H1 (cell line): Measurements from ENCODE around the gene NDUFA13. TPM values are rescaled to one million over a fixed set of nuclear protein-coding genes. Genes with fewer than 3 reads are reported as not detected.
A peak's percentile ranks its signal among the peaks of the same experiment; 100 is the strongest.

Source experiments
- CTCF ChIA-PET: fragments of 300-600 bp; sonication (Branson Sonifier 250); formaldehyde crosslinking; loops from one replicate; lab custom pipeline; 2021; ENCODE audit not compliant: partially characterized antibody; lab: Charles Lee
- POLR2A ChIA-PET: fragments of 300-600 bp; sonication (Branson Sonifier 250); formaldehyde crosslinking; loops from one replicate; lab custom pipeline; 2021; ENCODE audit warnings: inconsistent platforms; ENCODE audit not compliant: partially characterized antibody; lab: Charles Lee
- DNase-seq, 2 experiments: peaks; one replicate each; pipeline versions ENCODE4 v3.0.0 to v3.0.0-alpha.2; 2010 to 2022; ENCODE audit warnings: low spot score in 2 of 2, low read depth in 1 of 2, mixed read lengths in 1 of 2
- FAIRE-seq: peaks from 2 replicates; lab custom pipeline; 2011; peaks lifted over from hg19 to GRCh38; lab: Jason Lieb, UNC
- H2AFZ ChIP-seq: 2 replicates; pipeline ENCODE4 v1.8.1; 2012; ENCODE audit warnings: low read length, inconsistent platforms
- H2AK5ac ChIP-seq: 2 replicates; pipeline ENCODE4 v1.6.1; 2013; ENCODE audit warnings: low read depth, low read length
- H2BK120ac ChIP-seq: replicated peaks from 2 replicates; pipeline ENCODE3; 2013; ENCODE audit warnings: low read depth, low read length, inconsistent platforms
- H2BK12ac ChIP-seq: 2 replicates; pipeline ENCODE4 v1.6.1; 2013; ENCODE audit warnings: low read depth, low read length
- H2BK15ac ChIP-seq: 2 replicates; pipeline ENCODE4 v1.6.1; 2013; ENCODE audit warnings: low read length
- H2BK20ac ChIP-seq: 2 replicates; pipeline ENCODE4 v1.6.1; 2013; ENCODE audit warnings: low read length
- H2BK5ac ChIP-seq: 2 replicates; pipeline ENCODE4 v1.6.1; 2013; ENCODE audit warnings: low read depth, low read length
- H3K14ac ChIP-seq: 2 replicates; pipeline ENCODE4 v1.6.1; 2013; ENCODE audit warnings: inconsistent platforms; ENCODE audit not compliant: insufficient read length
- H3K18ac ChIP-seq: 2 replicates; pipeline ENCODE4 v1.6.1; 2013; ENCODE audit warnings: low read length; ENCODE audit errors: extremely low read depth
- H3K23ac ChIP-seq: 2 replicates; pipeline ENCODE4 v1.6.1; 2013; ENCODE audit warnings: inconsistent platforms; ENCODE audit not compliant: insufficient read length
- H3K23me2 ChIP-seq: 2 replicates; pipeline ENCODE4 v1.6.1; 2013; ENCODE audit warnings: low read depth, low read length
- H3K27ac ChIP-seq: 2 replicates; pipeline ENCODE4 v1.6.1; 2011; ENCODE audit warnings: low read depth, low read length, inconsistent platforms
- H3K27me3 ChIP-seq, 4 experiments: replicated peaks in 1 of 4; 1 replicate in 1 of 4; 2 replicates in 3 of 4; pipeline versions ENCODE4 v1.6.1 to v1.8.1; 2011 to 2013; ENCODE audit warnings: low read length in 3 of 4, mild to moderate bottlenecking in 3 of 4, inconsistent platforms in 2 of 4, mixed read lengths in 2 of 4, moderate library complexity in 1 of 4; ENCODE audit not compliant: control insufficient read depth in 3 of 4, insufficient read depth in 3 of 4; ENCODE audit errors: extremely low read depth in 1 of 4
- H3K36me3 ChIP-seq, 4 experiments: 2 replicates each; pipeline versions ENCODE4 v1.6.1 to v1.8.1; 2011 to 2013; ENCODE audit warnings: mild to moderate bottlenecking in 4 of 4, low read length in 3 of 4, moderate library complexity in 2 of 4, control low read depth in 1 of 4, inconsistent platforms in 1 of 4; ENCODE audit not compliant: insufficient read depth in 4 of 4, control insufficient read depth in 2 of 4
- H3K4ac ChIP-seq: replicated peaks from 2 replicates; pipeline ENCODE3; 2013; ENCODE audit warnings: low read length, low read depth, mixed read lengths, inconsistent platforms; ENCODE audit not compliant: insufficient read length
- H3K4me1 ChIP-seq, 4 experiments: replicated peaks in 1 of 4; 1 replicate in 1 of 4; 2 replicates in 3 of 4; pipeline versions ENCODE4 v1.6.1 to v1.8.1; 2011 to 2013; ENCODE audit warnings: low read length in 3 of 4, inconsistent platforms in 2 of 4, mixed read lengths in 1 of 4; ENCODE audit not compliant: insufficient read depth in 4 of 4, control insufficient read depth in 3 of 4
- H3K4me2 ChIP-seq, 2 experiments: 2 replicates each; pipeline versions ENCODE4 v1.6.1 to v1.8.1; 2011 to 2013; ENCODE audit warnings: low read depth in 2 of 2, low read length in 2 of 2, control low read depth in 1 of 2, inconsistent platforms in 1 of 2, mild to moderate bottlenecking in 1 of 2; ENCODE audit not compliant: insufficient read depth in 1 of 2
- H3K4me3 ChIP-seq, 4 experiments: fragments of 200-600, 300-600 bp in 1 of 4; sonication (generic), shearing (Covaris generic), sonication (Bioruptor Twin) in 1 of 4; 2 replicates each; pipeline versions ENCODE4 v1.5.1 to v1.8.1; 2011 to 2016; ENCODE audit warnings: low read length in 4 of 4, low read depth in 3 of 4, control low read depth in 2 of 4, inconsistent platforms in 2 of 4, mild to moderate bottlenecking in 2 of 4, mixed read lengths in 1 of 4, moderate library complexity in 1 of 4; ENCODE audit not compliant: insufficient read depth in 2 of 4; ENCODE audit errors: extremely low read depth in 1 of 4
- H3K56ac ChIP-seq: replicated peaks from 2 replicates; pipeline ENCODE3; 2013; ENCODE audit warnings: low read depth, mild to moderate bottlenecking, mixed read lengths, low read length, inconsistent platforms; ENCODE audit not compliant: insufficient read length
- H3K79me1 ChIP-seq: 2 replicates; pipeline ENCODE4 v1.6.1; 2013; ENCODE audit warnings: low read depth, low read length, control low read depth
- H3K79me2 ChIP-seq, 2 experiments: 2 replicates each; pipeline versions ENCODE4 v1.6.1 to v1.8.1; 2012 to 2013; ENCODE audit warnings: low read length in 2 of 2, mild to moderate bottlenecking in 2 of 2, inconsistent platforms in 1 of 2; ENCODE audit not compliant: insufficient read depth in 2 of 2, control insufficient read depth in 1 of 2
- H3K9ac ChIP-seq, 4 experiments: replicated peaks in 1 of 4; 1 replicate in 1 of 4; 2 replicates in 3 of 4; pipeline versions ENCODE4 v1.6.1 to v1.8.1; 2011 to 2013; ENCODE audit warnings: low read depth in 3 of 4, low read length in 3 of 4, control low read depth in 2 of 4, mild to moderate bottlenecking in 2 of 4, moderate library complexity in 2 of 4, inconsistent platforms in 1 of 4; ENCODE audit errors: extremely low read depth in 1 of 4
- H3K9me3 ChIP-seq, 2 experiments: 2 replicates each; pipeline versions ENCODE4 v1.6.1 to v1.8.1; 2012 to 2013; ENCODE audit warnings: mild to moderate bottlenecking in 2 of 2, moderate library complexity in 2 of 2, control low read depth in 1 of 2, inconsistent platforms in 1 of 2, low read depth in 1 of 2, low read length in 1 of 2, mixed read lengths in 1 of 2; ENCODE audit not compliant: insufficient read depth in 2 of 2
- H4K20me1 ChIP-seq, 2 experiments: replicated peaks in 1 of 2; 2 replicates each; pipeline versions ENCODE3 to v1.8.1; 2011 to 2013; ENCODE audit warnings: inconsistent platforms in 2 of 2, low read length in 2 of 2, mild to moderate bottlenecking in 1 of 2; ENCODE audit not compliant: insufficient read depth in 2 of 2, control insufficient read depth in 1 of 2
- H4K5ac ChIP-seq: 2 replicates; pipeline ENCODE4 v1.6.1; 2013; ENCODE audit warnings: low read length, low read depth, mixed read lengths, inconsistent platforms; ENCODE audit not compliant: insufficient read length
- H4K8ac ChIP-seq: 2 replicates; pipeline ENCODE4 v1.8.0; 2013; ENCODE audit warnings: mild to moderate bottlenecking, moderate library complexity, low read length, inconsistent platforms; ENCODE audit not compliant: insufficient read depth; ENCODE audit errors: extremely low read depth
- H4K91ac ChIP-seq: replicated peaks from 2 replicates; pipeline ENCODE3; 2013; ENCODE audit warnings: low read length, mixed read lengths, inconsistent platforms; ENCODE audit not compliant: insufficient read length
- BRCA1 ChIP-seq: IDR thresholded peaks from 2 replicates; pipeline ENCODE4 v1.6.1; 2012; ENCODE audit warnings: low read depth, low read length, improper control_type of control experiment
- CHD1 ChIP-seq: IDR thresholded peaks from 2 replicates; pipeline ENCODE4 v1.6.1; 2012; ENCODE audit warnings: low read depth, low read length, improper control_type of control experiment
- EGR1 ChIP-seq: IDR thresholded peaks from 2 replicates; pipeline ENCODE4 v1.6.1; 2011; ENCODE audit warnings: low read depth, low read length, borderline replicate concordance
- KDM5A ChIP-seq: fragments of 200-600 bp; IDR thresholded peaks from 2 replicates; pipeline ENCODE4 v1.7.1; 2012; ENCODE audit warnings: mild to moderate bottlenecking, low read length, inconsistent platforms, mixed read lengths
- MAFK ChIP-seq: IDR thresholded peaks from 2 replicates; pipeline ENCODE4 v1.6.1; 2012; ENCODE audit warnings: low read depth, mild to moderate bottlenecking, improper control_type of control experiment, low read length
- NRF1 ChIP-seq: IDR thresholded peaks from 2 replicates; pipeline ENCODE4 v1.6.1; 2011; ENCODE audit warnings: mild to moderate bottlenecking, low read depth, low read length, improper control_type of control experiment
- RXRA ChIP-seq: IDR thresholded peaks from 2 replicates; pipeline ENCODE4 v1.6.1; 2011; ENCODE audit warnings: low read depth, mild to moderate bottlenecking, low read length, moderate library complexity; ENCODE audit not compliant: insufficient read depth
- SP4 ChIP-seq: IDR thresholded peaks from 2 replicates; pipeline ENCODE4 v1.6.1; 2012; ENCODE audit warnings: low read length, inconsistent platforms
- SRF ChIP-seq: IDR thresholded peaks from 2 replicates; pipeline ENCODE4 v1.6.1; 2011; ENCODE audit warnings: mild to moderate bottlenecking, low read depth, low read length, moderate library complexity
- SUZ12 ChIP-seq: fragments of 200-600 bp; sonication (generic); IDR thresholded peaks from 2 replicates; pipeline ENCODE4 v1.6.1; 2012; ENCODE audit warnings: mild to moderate bottlenecking, inconsistent platforms, low read length, moderate library complexity, mixed read lengths
- TBP ChIP-seq: IDR thresholded peaks from 2 replicates; pipeline ENCODE4 v1.6.1; 2011; ENCODE audit warnings: low read depth, low read length, improper control_type of control experiment
- USF2 ChIP-seq: IDR thresholded peaks from 2 replicates; pipeline ENCODE4 v1.6.1; 2011; ENCODE audit warnings: low read length, improper control_type of control experiment
- WGBS, 2 experiments: shearing (Covaris generic) in 1 of 2; methylation state at CpG; one replicate each; pipeline versions ENCODE4 v1.1.6 to v1.1.7; 2013 to 2015; ENCODE audit warnings: low lambda C conversion rate in 2 of 2, mixed read lengths in 2 of 2, inconsistent platforms in 1 of 2, low coverage in 1 of 2, missing lambda C conversion rate in 1 of 2; ENCODE audit not compliant: insufficient replicate concordance in 2 of 2, insufficient coverage in 1 of 2, insufficient read length in 1 of 2; ENCODE audit errors: extremely low coverage in 1 of 2, missing lambda C conversion rate in 1 of 2; 5-methylcytosine and 5-hydroxymethylcytosine counted together
- polyA plus RNA-seq, 7 experiments: library from polyadenylated mRNA; depleted of rRNA in 3 of 7; stranded (reverse) in 5 of 7; unstranded in 2 of 7; fragments of >200 nt in 5 of 7; fragments of 200-250 nt in 2 of 7; gene quantifications; 1 replicate in 5 of 7; 2 replicates in 1 of 7; 4 replicates in 1 of 7; pipeline versions ENCODE4 v1.2.1 to v1.2.3, GENCODE V29; 2011 to 2013; ENCODE audit warnings: missing spikeins in 2 of 7, mixed read lengths in 2 of 7
- total RNA-seq: library from RNA; stranded (reverse); fragmentation: NEBNext Ultra II Directional; extraction: Animal tissue kit (Norgen Biotek cat#: 25700); gene quantifications from 2 replicates; pipeline ENCODE4 v1.2.1, GENCODE V29; 2021

NDUFA13 gene
- total and polyA plus RNA-seq, 2 of the 8 experiments (the other 6 are each of a cell fraction or from before 2014, with no cell fraction given) = 413 to 1,105 TPM

GRCh38 chr19:19486343-19487076 is 29.5 kb upstream of the NDUFA13 start:
- no peak overlapping the region for H3K14ac ChIP-seq
- peaks cover 0 to 3% (median under 1%) of the 10 kb centered on the region in 4 experiments; a peak in 2 of 8 replicates for H3K36me3 ChIP-seq
- no peak overlapping the region; the same call in 1 of the 2 replicates for H4K8ac ChIP-seq
- ChIA-PET CTCF (interaction anchor here (0.9 to 9.8 kb wide), 5 partner anchors 10 to 121 kb away, joined by 3 to 146 read pairs (median 4); no protein-coding TSS in a partner anchor), POLR2A (interaction anchor here (0.8 to 2.0 kb wide), 10 partner anchors 11 to 96 kb away, joined by 3 to 7 read pairs (median 4); partner anchors contain the start of genes GATAD2A, NDUFA13 and TSSK6)
- H3K23ac ChIP-seq = no peak overlapping the region
- no peak overlapping the region for H3K4me2 ChIP-seq
- no peak overlapping the region for H3K4ac ChIP-seq
- no peak overlapping the region for H2BK20ac ChIP-seq
- H4K5ac ChIP-seq = no peak overlapping the region
- no peak overlapping the region for H3K27ac ChIP-seq
- peaks cover 24% of the 10 kb centered on the region for H3K79me1 ChIP-seq
- H4K91ac ChIP-seq = no peak overlapping the region
- H3K4me1 ChIP-seq = peaks cover 11 to 32% (median 22%) of the 10 kb centered on the region in 4 experiments
- 89% methylated on average over 14 of the region's 15 CpGs; no CpG with 5 or more reads in 1 of the 2 experiments for WGBS, 2 experiments
- no peak for TF ChIP-seq TBP
- no peak for TF ChIP-seq NRF1
- no peak for TF ChIP-seq RXRA
- TF ChIP-seq SUZ12 = no peak
- TF ChIP-seq EGR1 = no peak
- TF ChIP-seq CHD1 = no peak
- no peak for TF ChIP-seq MAFK
- no peak for TF ChIP-seq USF2
- TF ChIP-seq SRF = no peak
- TF ChIP-seq BRCA1 = no peak
- TF ChIP-seq KDM5A = no peak
- TF ChIP-seq SP4 = no peak
- H3K56ac ChIP-seq = no peak overlapping the region
- H2AFZ ChIP-seq = no peak overlapping the region
- H2BK5ac ChIP-seq = peak overlapping the region; percentile 55; the same call in 1 of the 2 replicates
- no peak overlapping the region for H2AK5ac ChIP-seq
- peaks cover 0 to 67% of the 10 kb centered on the region in 2 experiments; a peak in 2 of 4 replicates for H3K79me2 ChIP-seq
- H3K9me3 ChIP-seq = no peaks in the 10 kb centered on the region
- H3K4me3 ChIP-seq = no peak overlapping the region
- H3K27me3 ChIP-seq = no peaks in the 10 kb centered on the region
- H2BK12ac ChIP-seq = 0 out of 2 replicates have a peak overlapping the region, but pooled peaks have one; percentile 39
- H4K20me1 ChIP-seq = peaks cover 15 to 38% of the 10 kb centered on the region in 2 experiments
- DNase-seq (no peak), FAIRE-seq (no peak)
- H3K23me2 ChIP-seq = no peaks in the 10 kb centered on the region
- H2BK120ac ChIP-seq = no peak overlapping the region
- H3K9ac ChIP-seq = peak overlapping the region in 2 of 4 experiments; percentile 8 to 12; a peak in 2 of 7 replicates
- H2BK15ac ChIP-seq = no peak overlapping the region
- H3K18ac ChIP-seq = no peak overlapping the region
